Measurements from ENCODE around the gene TAAR2. TPM values are rescaled to one million over a fixed set of nuclear protein-coding genes. Genes with fewer than 3 reads are reported as not detected.
A peak's percentile ranks its signal among the peaks of the same experiment; 100 is the strongest.

Gene TAAR2
- total RNA-seq, 1 experiment from 2014 or later, result not detected

- peaks cover 5% of the 10 kb centered on the region for H3K4me1 Mint-ChIP-seq (ENCODE audit: low read depth, unreplicated experiment)
- no peak overlapping the region for H3K4me3 Mint-ChIP-seq (ENCODE audit: unreplicated experiment)
- POLR2A ChIA-PET, result no interaction called here
Observed at GRCh38 chr6:132569170-132569569, 54.9 kb downstream of the TAAR2 start.

GRCh38 chr6:132568611-132569010 lies 55.5 kb downstream of the TAAR2 start:
- Mint-ChIP-seq H3K9me3 (ENCODE audit: unreplicated experiment) (no peaks in the 10 kb centered on the region), H3K4me3 (ENCODE audit: unreplicated experiment) (no peak overlapping the region), H3K27me3 (ENCODE audit: insufficient read depth, unreplicated experiment) (peaks cover 5% of the 10 kb centered on the region), H3K36me3 (ENCODE audit: insufficient read depth, unreplicated experiment) (no peaks in the 10 kb centered on the region), H3K4me1 (ENCODE audit: low read depth, unreplicated experiment) (peaks cover 5% of the 10 kb centered on the region), H3K27ac (ENCODE audit: unreplicated experiment) (peak overlapping the region; percentile 52)
- BruUV-seq (replicated peaks), result no TSS peak
- H3K36me3 ChIP-seq (ENCODE audit: control insufficient read depth, insufficient read depth, low read length), result no peaks in the 10 kb centered on the region
- POLR2A ChIA-PET, result no interaction called here
- H3K27me3 ChIP-seq (replicated peaks; ENCODE audit: control insufficient read depth, insufficient read depth, low read length), result no peaks in the 10 kb centered on the region
- no peaks in the 10 kb centered on the region for H3K9me3 ChIP-seq
- CTCF ChIA-PET, result no interaction called here
- H3K4me3 ChIP-seq (ENCODE audit: low read depth, low read length), result no peak overlapping the region
- DNase-seq, result no peak
- intact Hi-C loops (cut with micrococcal nuclease; ENCODE audit: unreplicated experiment), result no loop called here
- peaks cover 3% of the 10 kb centered on the region; the same call in 1 of the 2 replicates for H3K4me1 ChIP-seq
- TF ChIP-seq CTCF (IDR thresholded peaks at IDR 0.05; ENCODE audit: insufficient read depth in 1 of 2, low read depth in 1 of 2, low read length in 1 of 2, severe bottlenecking in 1 of 2, unreplicated experiment in 1 of 2), result no peak

More at GRCh38 chr6:132569170-132569569, 54.9 kb downstream of the TAAR2 start:
- no peaks in the 10 kb centered on the region for H3K27me3 ChIP-seq (replicated peaks; ENCODE audit: control insufficient read depth, insufficient read depth, low read length)
- Mint-ChIP-seq H3K27me3 (ENCODE audit: insufficient read depth, unreplicated experiment) (peaks cover 5% of the 10 kb centered on the region), H3K9me3 (ENCODE audit: unreplicated experiment) (no peaks in the 10 kb centered on the region), H3K27ac (ENCODE audit: unreplicated experiment) (no peak overlapping the region), H3K36me3 (ENCODE audit: insufficient read depth, unreplicated experiment) (no peaks in the 10 kb centered on the region)
- H3K36me3 ChIP-seq (ENCODE audit: control insufficient read depth, insufficient read depth, low read length), result no peaks in the 10 kb centered on the region
- peaks cover 3% of the 10 kb centered on the region; the same call in 1 of the 2 replicates for H3K4me1 ChIP-seq
- BruUV-seq (replicated peaks), result no TSS peak
- no peak for DNase-seq
- intact Hi-C loops (cut with micrococcal nuclease; ENCODE audit: unreplicated experiment), result no loop called here
- no peak for TF ChIP-seq CTCF (IDR thresholded peaks at IDR 0.05; ENCODE audit: insufficient read depth in 1 of 2, low read depth in 1 of 2, low read length in 1 of 2, severe bottlenecking in 1 of 2, unreplicated experiment in 1 of 2)
- CTCF ChIA-PET, result no interaction called here
- H3K9me3 ChIP-seq, result no peaks in the 10 kb centered on the region
- no peak overlapping the region for H3K4me3 ChIP-seq (ENCODE audit: low read depth, low read length)

GRCh38 chr6:132567566-132567965 lies 56.5 kb downstream of the TAAR2 start:
- intact Hi-C loops (cut with micrococcal nuclease; ENCODE audit: unreplicated experiment), result no loop called here
- Mint-ChIP-seq H3K9me3 (ENCODE audit: unreplicated experiment) (no peaks in the 10 kb centered on the region), H3K4me3 (ENCODE audit: unreplicated experiment) (no peak overlapping the region), H3K27me3 (ENCODE audit: insufficient read depth, unreplicated experiment) (peaks cover 6% of the 10 kb centered on the region), H3K27ac (ENCODE audit: unreplicated experiment) (peak overlapping the region; percentile 52), H3K4me1 (ENCODE audit: low read depth, unreplicated experiment) (peaks cover 5% of the 10 kb centered on the region), H3K36me3 (ENCODE audit: insufficient read depth, unreplicated experiment) (no peaks in the 10 kb centered on the region)
- peaks cover 3% of the 10 kb centered on the region; the same call in 1 of the 2 replicates for H3K4me1 ChIP-seq
- no peak for DNase-seq
- no peak for TF ChIP-seq CTCF (IDR thresholded peaks at IDR 0.05; ENCODE audit: insufficient read depth in 1 of 2, low read depth in 1 of 2, low read length in 1 of 2, severe bottlenecking in 1 of 2, unreplicated experiment in 1 of 2)
- ChIA-PET CTCF (no interaction called here), POLR2A (no interaction called here)
- no peaks in the 10 kb centered on the region for H3K27me3 ChIP-seq (replicated peaks; ENCODE audit: control insufficient read depth, insufficient read depth, low read length)
- H3K9me3 ChIP-seq, result no peaks in the 10 kb centered on the region
- H3K4me3 ChIP-seq (ENCODE audit: low read depth, low read length), result no peak overlapping the region
- no TSS peak for BruUV-seq (replicated peaks)
- no peaks in the 10 kb centered on the region for H3K36me3 ChIP-seq (ENCODE audit: control insufficient read depth, insufficient read depth, low read length)

Other genes starting within 250 kb of the TAAR2 start
- gene MOXD1, start 222.8 kb downstream of the TAAR2 start, total RNA-seq (2022), result 0.09 TPM in 1 of 2 replicates, not detected in the other
- gene STX7, start 111.2 kb downstream of the TAAR2 start, total RNA-seq (2022), result 41.0 and 42.4 TPM in 2 replicates
- gene TAAR9, start 86.0 kb downstream of the TAAR2 start, total RNA-seq (2022), result not detected in 2 replicates
- gene TAAR8, start 71.6 kb downstream of the TAAR2 start, total RNA-seq (2022), result not detected in 2 replicates
- not detected in 2 replicates for gene TAAR6, start 54.0 kb downstream of the TAAR2 start, total RNA-seq (2022)
- not detected in 2 replicates for gene TAAR5, start 34.5 kb downstream of the TAAR2 start, total RNA-seq (2022)
- gene TAAR1, start 34.9 kb upstream of the TAAR2 start, total RNA-seq (2022), result not detected in 2 replicates
- gene VNN1, start 89.8 kb upstream of the TAAR2 start, total RNA-seq (2022), result not detected in 2 replicates
- not detected in 2 replicates for gene VNN2, start 133.6 kb upstream of the TAAR2 start, total RNA-seq (2022)
- gene SLC18B1, start 174.4 kb upstream of the TAAR2 start, total RNA-seq (2022), result 7.8 and 11.3 TPM in 2 replicates
- 1,111 and 1,154 TPM in 2 replicates for gene RPS12, start 190.3 kb upstream of the TAAR2 start, total RNA-seq (2022)